PC-9 (cell line): Measurements from ENCODE around the gene BCL11A. TPM values are rescaled to one million over a fixed set of nuclear protein-coding genes. Genes with fewer than 3 reads are reported as not detected.

Source experiments
- BruUV-seq: library from RNA; stranded (reverse); fragments of 400-500 nt; replicated peaks from 2 replicates; lab custom pipeline; 2021; lab: Mats Ljungman, UMichigan
- CTCF ChIA-PET: fragments of 300-600 bp; sonication (Branson Sonifier 250); formaldehyde crosslinking; loops from one replicate; lab custom pipeline; 2022; ENCODE audit warnings: antibody characterized with exemption; lab: Charles Lee
- POLR2A ChIA-PET: fragments of 300-600 bp; sonication (Branson Sonifier 250); formaldehyde crosslinking; loops from one replicate; lab custom pipeline; 2022; ENCODE audit warnings: antibody characterized with exemption; ENCODE audit not compliant: unreplicated experiment; lab: Charles Lee
- DNase-seq, 2 experiments: peaks; one replicate each; pipeline versions ENCODE4 v3.0.0 to v3.0.0-alpha.2; 2015 to 2022; ENCODE audit warnings: mixed read lengths in 1 of 2
- H2AFZ ChIP-seq: fragments of 200-600 bp; sonication (generic); 2 replicates; pipeline ENCODE4 v1.8.1; 2017; ENCODE audit warnings: antibody characterized with exemption
- H3F3A ChIP-seq: fragments of 200-600 bp; sonication (generic); 2 replicates; pipeline ENCODE4 v1.8.1; 2017; ENCODE audit warnings: antibody characterized with exemption, mild to moderate bottlenecking, low read depth; ENCODE audit not compliant: insufficient read depth
- H3K27ac ChIP-seq: fragments of 200-600 bp; sonication (generic); 2 replicates; pipeline ENCODE4 v1.6.1; 2016; ENCODE audit warnings: mixed run types
- H3K27me3 ChIP-seq: fragments of 200-600 bp; sonication (generic); 2 replicates; pipeline ENCODE4 v1.6.1; 2016; ENCODE audit warnings: low read depth, mixed run types; ENCODE audit not compliant: insufficient read depth
- H3K36me3 ChIP-seq: fragments of 200-600 bp; sonication (generic); 2 replicates; pipeline ENCODE4 v1.6.1; 2016; ENCODE audit warnings: low read depth, mixed run types
- H3K4me1 ChIP-seq: fragments of 200-600 bp; sonication (generic); replicated peaks from 2 replicates; pipeline ENCODE4 v1.6.1; 2016; ENCODE audit warnings: mixed run types; ENCODE audit not compliant: insufficient read depth
- H3K4me2 ChIP-seq: fragments of 200-600 bp; sonication (generic); 2 replicates; pipeline ENCODE4 v1.6.1; 2017; ENCODE audit warnings: mixed run types
- H3K4me3 ChIP-seq: fragments of 200-600 bp; sonication (generic); 2 replicates; pipeline ENCODE4 v1.6.1; 2016; ENCODE audit warnings: mixed run types
- H3K79me2 ChIP-seq: fragments of 200-600 bp; sonication (generic); 2 replicates; pipeline ENCODE4 v1.6.1; 2017; ENCODE audit warnings: low read depth, mixed run types
- H3K9me2 ChIP-seq: fragments of 200-600 bp; sonication (generic); 2 replicates; pipeline ENCODE4 v1.8.1; 2017; ENCODE audit warnings: mild to moderate bottlenecking; ENCODE audit not compliant: insufficient read depth
- H3K9me3 ChIP-seq: fragments of 200-600 bp; sonication (generic); 2 replicates; pipeline ENCODE4 v1.8.1; 2016; ENCODE audit warnings: low read depth; ENCODE audit not compliant: insufficient read depth
- H4K20me1 ChIP-seq: fragments of 200-600 bp; sonication (generic); 2 replicates; pipeline ENCODE4 v1.8.1; 2017; ENCODE audit not compliant: insufficient read depth
- EZH2 ChIP-seq: fragments of 200-600 bp; sonication (generic); IDR thresholded peaks from 2 replicates; pipeline ENCODE4 v1.8.0; 2017; ENCODE audit warnings: antibody characterized with exemption, low read depth
- intact Hi-C: fragments of 100-400 bp; cut with micrococcal nuclease; formaldehyde crosslinking; loops from one replicate; pipeline ENCODE4 v1.10.0; 2022; ENCODE audit not compliant: unreplicated experiment
- total RNA-seq: library from RNA; stranded (reverse); gene quantifications from 2 replicates; pipeline ENCODE4 v1.2.3, GENCODE V29; 2021
- TF ChIP-seq, protein P1 (sequence below): fragments of 200-600 bp; sonication (generic); conservative IDR thresholded peaks from 2 replicates; pipeline ENCODE4 v1.6.1; 2017; ENCODE audit warnings: mixed run types, antibody characterized with exemption, mild to moderate bottlenecking, moderate library complexity

Gene BCL11A
- total RNA-seq, 1 experiment from 2014 or later = not detected

DNA sequence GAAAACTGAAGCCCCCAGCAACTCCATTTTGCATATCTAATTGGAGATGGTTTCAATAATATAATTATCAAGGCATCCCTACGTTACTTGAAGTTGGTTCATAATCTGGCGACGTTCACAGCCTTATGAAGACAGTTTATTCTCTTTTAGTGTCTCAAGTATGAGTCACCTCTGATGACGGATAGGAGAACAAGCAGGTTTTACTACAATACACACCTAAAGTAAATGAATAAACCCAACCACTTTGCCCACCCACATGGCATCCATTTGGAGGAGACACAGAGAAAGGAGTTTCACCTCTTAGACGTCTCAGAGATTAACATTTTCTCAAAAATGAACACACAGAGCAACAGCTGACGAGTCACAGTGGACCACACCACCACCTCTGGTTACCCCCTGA lies 40.8 kb downstream of the BCL11A start:
- ChIA-PET POLR2A (no interaction called here), CTCF (no interaction called here)
- H3K36me3 ChIP-seq = no peaks in the 10 kb centered on the region
- no peak overlapping the region for H3K27ac ChIP-seq
- no peak overlapping the region for H3K4me3 ChIP-seq
- BruUV-seq = no TSS peak
- peaks cover 67% of the 10 kb centered on the region for H3K27me3 ChIP-seq
- no peaks in the 10 kb centered on the region for H3F3A ChIP-seq
- no peak for DNase-seq
- no peaks in the 10 kb centered on the region for H4K20me1 ChIP-seq
- no peak overlapping the region for H3K4me2 ChIP-seq
- TF ChIP-seq, protein P1, sequence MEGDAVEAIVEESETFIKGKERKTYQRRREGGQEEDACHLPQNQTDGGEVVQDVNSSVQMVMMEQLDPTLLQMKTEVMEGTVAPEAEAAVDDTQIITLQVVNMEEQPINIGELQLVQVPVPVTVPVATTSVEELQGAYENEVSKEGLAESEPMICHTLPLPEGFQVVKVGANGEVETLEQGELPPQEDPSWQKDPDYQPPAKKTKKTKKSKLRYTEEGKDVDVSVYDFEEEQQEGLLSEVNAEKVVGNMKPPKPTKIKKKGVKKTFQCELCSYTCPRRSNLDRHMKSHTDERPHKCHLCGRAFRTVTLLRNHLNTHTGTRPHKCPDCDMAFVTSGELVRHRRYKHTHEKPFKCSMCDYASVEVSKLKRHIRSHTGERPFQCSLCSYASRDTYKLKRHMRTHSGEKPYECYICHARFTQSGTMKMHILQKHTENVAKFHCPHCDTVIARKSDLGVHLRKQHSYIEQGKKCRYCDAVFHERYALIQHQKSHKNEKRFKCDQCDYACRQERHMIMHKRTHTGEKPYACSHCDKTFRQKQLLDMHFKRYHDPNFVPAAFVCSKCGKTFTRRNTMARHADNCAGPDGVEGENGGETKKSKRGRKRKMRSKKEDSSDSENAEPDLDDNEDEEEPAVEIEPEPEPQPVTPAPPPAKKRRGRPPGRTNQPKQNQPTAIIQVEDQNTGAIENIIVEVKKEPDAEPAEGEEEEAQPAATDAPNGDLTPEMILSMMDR = no peak
- no peak for TF ChIP-seq EZH2
- no peaks in the 10 kb centered on the region for H3K79me2 ChIP-seq
- no peak overlapping the region for H2AFZ ChIP-seq
- no peaks in the 10 kb centered on the region for H3K9me2 ChIP-seq
- intact Hi-C loops = no loop called here
- H3K4me1 ChIP-seq = no peaks in the 10 kb centered on the region
- no peaks in the 10 kb centered on the region for H3K9me3 ChIP-seq

DNA sequence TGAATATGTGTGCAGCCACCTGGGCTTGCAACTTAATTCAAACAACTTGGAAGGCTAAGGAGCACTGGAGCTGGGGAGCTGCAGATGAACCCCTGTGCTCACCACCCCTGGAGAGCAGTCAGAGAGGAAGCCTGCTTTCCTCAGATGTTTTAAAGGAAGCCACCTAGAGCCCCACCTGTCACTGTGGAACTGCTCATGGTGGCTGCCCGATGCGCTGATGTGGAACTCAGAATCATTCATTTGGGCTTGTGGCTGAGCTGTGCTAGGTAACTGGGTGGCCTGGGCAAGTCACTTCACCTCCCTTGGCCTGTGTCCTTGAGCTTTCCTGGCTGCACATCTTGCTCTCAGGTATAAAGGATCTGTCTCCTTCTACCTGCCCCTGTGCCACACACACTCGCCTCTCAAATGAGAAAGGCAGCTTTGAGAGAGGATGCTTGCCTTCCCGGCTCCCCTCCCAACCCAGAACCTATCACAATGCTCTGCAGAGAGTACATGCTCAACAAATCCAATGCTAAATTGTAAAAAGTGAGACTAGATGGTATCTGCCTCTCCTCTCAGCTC lies 41.3 kb downstream of the BCL11A start:
- H3K4me1 ChIP-seq = no peaks in the 10 kb centered on the region
- intact Hi-C loops = no loop called here
- H3K36me3 ChIP-seq = no peaks in the 10 kb centered on the region
- POLR2A ChIA-PET = no interaction called here
- CTCF ChIA-PET = no interaction called here
- H3K79me2 ChIP-seq = no peaks in the 10 kb centered on the region
- DNase-seq = no peak
- no peaks in the 10 kb centered on the region for H4K20me1 ChIP-seq
- H3K9me2 ChIP-seq = no peaks in the 10 kb centered on the region
- no peaks in the 10 kb centered on the region for H3K9me3 ChIP-seq
- no peaks in the 10 kb centered on the region for H3F3A ChIP-seq
- H3K27ac ChIP-seq = no peak overlapping the region
- peaks cover 66% of the 10 kb centered on the region for H3K27me3 ChIP-seq
- no peak overlapping the region for H2AFZ ChIP-seq
- H3K4me2 ChIP-seq = no peak overlapping the region
- no peak overlapping the region for H3K4me3 ChIP-seq
- BruUV-seq = no TSS peak
- TF ChIP-seq, protein P1 = no peak
- no peak for TF ChIP-seq EZH2

DNA sequence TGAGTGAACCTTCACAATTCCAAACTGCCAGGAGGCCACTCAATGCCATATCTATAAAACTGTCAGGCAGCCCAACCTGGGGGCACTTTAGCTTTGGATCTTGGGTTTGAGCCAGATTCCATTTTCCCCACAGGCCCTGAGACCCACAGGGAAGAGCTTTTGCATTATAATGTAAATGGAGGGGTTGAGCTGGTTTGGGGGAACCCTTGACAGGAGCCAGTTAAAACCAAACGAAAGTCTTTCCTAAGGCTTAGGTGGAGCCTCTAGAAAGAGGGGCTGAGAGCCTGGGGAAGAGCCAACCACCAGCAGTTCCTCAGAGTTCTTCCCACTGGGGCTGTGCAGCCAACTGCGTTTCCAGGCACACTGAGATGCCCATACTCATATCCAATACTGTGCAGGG lies 42.7 kb downstream of the BCL11A start:
- intact Hi-C loops = no loop called here
- H3K4me3 ChIP-seq = no peak overlapping the region
- no peak for DNase-seq
- H3F3A ChIP-seq = no peaks in the 10 kb centered on the region
- H3K9me2 ChIP-seq = no peaks in the 10 kb centered on the region
- POLR2A ChIA-PET = no interaction called here
- H3K27me3 ChIP-seq = peaks cover 66% of the 10 kb centered on the region
- no peak overlapping the region for H3K4me2 ChIP-seq
- no peaks in the 10 kb centered on the region for H3K79me2 ChIP-seq
- no TSS peak for BruUV-seq
- no peak overlapping the region for H2AFZ ChIP-seq
- H3K4me1 ChIP-seq = no peaks in the 10 kb centered on the region
- no peaks in the 10 kb centered on the region for H3K36me3 ChIP-seq
- no peaks in the 10 kb centered on the region for H3K9me3 ChIP-seq
- H3K27ac ChIP-seq = no peak overlapping the region
- H4K20me1 ChIP-seq = no peaks in the 10 kb centered on the region
- CTCF ChIA-PET = no interaction called here
- TF ChIP-seq, protein P1 = no peak
- TF ChIP-seq EZH2 = no peak
